NCI-H345 treated with DMSO at 0.1 percent for 48 hours (cell line): ENCODE data around the gene COL4A1.

Experiments used
- DNase-seq: peaks from one replicate; lab custom pipeline; 2025; ENCODE audit not compliant: unreplicated experiment; lab: John Stamatoyannopoulos, UW

The COL4A1 gene

DNA sequence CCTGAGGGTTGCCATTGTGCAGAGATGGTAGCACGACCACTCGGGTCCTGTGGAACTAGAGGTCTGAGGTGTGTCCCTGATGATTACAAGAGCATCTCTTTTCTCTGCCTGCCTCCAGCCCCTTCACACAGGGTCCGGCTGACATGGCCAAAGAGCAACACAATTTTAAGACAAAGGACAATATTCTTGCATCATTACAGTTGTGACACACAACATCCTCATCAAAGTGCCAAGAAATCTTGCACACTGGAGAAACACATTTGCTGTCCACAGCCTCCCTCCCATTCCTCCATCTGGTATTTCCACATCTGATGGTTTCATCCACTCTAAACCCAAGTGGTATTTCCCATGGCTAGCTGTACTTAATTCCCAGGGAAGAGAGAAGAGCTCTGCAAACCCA is 12.8 kb downstream of the COL4A1 start:
- DNase-seq: no peak

DNA sequence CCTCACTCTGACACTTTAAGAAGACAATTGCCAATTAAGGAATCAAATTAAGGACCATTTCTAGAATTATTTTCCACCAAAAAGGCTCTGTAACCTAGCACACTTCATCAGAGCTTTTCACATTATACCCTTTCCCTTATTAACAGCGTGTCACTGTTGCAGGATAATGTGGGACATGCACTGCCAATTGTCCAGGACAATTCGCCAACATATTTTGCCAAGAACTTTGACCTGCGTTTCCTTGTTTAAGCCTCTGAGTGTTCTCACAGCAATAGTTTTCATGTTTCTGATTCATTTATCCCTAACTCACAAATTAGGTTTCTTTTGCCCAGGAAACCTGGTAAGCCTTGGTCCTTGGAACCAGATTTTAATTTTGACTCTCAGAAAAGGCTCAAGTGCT is 13.3 kb downstream of the COL4A1 start:
- DNase-seq: no peak

DNA sequence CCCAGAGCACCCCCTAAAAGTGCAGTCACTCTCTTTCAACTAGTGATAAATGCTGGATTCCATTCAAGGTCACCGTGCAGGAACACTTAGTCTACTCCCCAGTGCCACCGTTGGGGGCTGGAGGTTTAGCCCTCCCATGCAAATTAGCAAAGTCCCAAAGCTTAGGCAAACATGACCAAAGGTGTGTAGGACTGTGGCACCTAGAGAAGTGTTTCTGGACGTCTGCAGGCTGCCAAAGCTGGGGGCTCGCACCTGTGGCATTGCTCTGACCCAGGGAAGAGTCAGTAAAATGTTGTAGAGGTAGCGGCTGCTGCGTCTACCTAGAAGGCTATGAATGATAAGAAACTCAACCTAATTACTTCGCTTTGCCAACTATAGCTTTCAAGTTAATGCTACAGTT is 13.9 kb downstream of the COL4A1 start:
- DNase-seq: no peak

DNA sequence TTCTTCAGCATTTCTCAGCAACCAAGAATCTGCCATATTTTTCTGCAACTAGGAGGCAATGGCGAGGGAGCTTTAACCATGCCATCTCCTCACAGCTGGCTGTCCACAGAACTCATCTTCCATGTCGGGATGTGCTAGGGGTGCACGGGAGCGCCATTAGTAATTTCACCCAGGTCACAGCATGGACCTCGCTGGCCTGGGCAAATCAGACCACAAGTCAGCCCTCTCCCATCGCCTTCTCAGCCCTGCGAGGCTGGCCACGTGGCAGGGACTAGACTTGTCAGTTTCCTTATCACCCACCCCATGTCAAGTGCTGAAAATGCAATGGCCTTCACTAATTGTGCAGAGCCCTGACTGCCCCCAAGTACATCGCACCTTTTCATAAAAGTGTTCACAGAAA is 15.7 kb downstream of the COL4A1 start:
- no peak for DNase-seq

DNA sequence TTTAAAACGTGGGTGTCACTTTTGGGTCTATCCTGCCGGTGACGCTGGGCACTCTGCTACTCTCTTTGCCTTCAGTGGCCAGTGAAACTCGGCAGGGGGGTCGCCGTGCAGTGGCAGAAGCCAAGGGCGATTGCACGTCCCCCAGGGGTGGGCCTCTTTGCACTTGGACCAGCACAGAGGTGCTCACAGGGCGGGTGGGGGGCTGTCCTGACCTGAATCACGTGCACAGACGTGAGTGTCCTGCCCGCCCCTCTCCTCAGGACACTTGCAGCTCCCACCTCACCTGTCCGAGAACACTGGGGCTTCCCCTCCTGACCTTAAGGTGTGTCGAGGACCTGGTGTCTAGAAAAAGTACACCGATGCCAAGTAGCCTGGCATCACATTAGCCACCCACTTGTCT is 16.1 kb downstream of the COL4A1 start:
- no peak for DNase-seq

DNA sequence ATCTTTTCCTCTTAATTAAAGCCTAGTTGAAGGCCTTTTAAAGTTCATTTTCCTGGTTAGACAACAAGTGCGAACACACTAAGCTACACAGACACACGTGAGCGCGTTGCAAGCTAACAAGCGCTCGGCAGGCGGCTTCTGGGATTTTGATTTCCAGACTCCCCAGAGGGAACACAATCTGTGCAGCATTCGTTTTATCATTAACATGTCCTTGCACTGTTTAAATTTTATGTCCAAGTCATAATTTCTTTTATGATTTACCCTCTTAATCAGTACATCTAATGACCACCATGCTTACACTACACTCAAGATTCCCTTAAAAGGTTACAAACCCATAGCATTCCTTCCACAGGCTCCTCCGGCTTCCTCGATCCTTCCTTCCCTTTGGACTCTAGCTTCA is 16.8 kb downstream of the COL4A1 start:
- DNase-seq: no peak

DNA sequence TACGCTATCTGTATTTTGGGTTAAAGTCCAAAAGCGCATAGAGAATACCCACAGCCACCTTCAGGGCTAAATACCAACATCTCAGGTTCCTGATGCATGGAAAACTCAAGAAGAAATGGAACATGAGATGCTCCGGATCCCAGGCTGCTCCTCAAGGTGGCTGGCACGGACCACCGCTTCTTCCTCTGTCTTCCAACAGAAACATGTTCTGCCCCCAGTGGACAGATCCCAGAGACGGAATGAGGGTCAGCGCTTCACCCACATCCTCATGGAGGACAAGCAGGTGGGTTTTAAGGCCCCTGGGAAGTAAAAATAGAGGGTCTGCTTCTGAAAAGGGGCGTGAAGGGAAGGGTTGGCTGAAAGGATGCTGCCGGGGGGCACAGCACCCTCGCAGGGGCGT is 17.3 kb downstream of the COL4A1 start:
- no peak for DNase-seq

DNA sequence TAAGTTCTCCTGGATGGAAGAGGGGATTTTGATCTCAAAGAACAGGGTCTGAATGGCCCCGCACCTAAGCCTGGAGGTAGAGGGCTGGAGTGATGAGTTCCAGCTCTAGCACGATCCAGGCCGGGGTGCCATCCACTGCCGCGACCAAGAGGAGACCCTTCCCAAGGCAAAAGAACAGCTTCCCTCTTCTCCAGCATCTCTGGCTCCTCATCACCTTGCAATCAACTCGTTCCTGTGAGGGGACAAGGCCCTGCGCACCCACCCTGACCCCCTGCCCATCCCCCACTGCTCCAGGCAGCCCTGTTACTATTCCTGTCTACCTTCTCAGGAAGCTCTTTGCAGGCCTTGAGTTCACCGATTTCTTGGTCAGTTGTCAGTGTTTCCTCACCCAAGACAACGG is 17.8 kb downstream of the COL4A1 start:
- DNase-seq: no peak

DNA sequence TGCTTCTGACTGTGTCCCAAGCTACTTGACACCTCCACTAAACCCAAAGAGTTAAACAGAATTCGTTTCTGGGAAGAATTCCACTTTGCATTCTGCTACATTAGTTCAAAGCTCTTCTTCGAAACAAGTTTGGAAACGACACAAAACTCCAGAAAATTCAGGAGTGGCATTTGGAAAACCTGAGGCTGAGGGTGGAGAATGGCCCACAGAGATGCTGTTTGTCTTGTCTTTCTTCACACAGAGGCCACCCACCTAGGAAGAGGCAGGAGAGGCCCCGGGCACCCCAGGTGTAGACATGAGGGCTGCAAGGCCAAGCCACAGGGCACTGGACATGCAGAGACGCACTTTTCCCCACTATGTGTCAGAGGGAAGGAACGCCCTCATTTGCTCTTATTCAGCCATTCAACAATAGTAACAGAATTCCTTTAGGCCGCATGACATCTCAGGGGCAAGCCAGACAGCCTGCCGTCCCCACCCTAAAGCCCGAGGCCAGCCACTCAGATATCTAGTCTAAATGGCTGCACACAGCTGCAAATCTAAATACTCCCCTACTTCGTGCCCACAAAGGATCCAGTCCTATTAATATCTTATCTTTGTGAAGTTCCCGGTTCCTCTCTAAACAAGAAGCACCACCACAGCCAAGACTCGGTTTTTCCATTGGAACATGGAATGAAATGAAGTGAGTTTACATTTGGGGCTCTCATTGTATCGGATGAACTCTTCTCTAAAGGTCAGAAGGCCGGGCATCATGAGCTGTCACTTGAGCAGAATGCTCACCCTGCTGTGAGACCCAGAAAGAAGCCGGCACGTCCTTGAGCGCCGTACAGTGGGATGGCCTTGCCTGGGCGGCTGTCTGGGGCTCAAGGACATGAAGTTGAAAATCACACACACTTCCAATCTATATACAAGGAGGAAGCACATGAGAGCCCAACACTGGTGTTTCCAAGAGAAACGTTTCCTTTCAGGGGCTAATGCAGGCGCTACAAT is 19.8 kb downstream of the COL4A1 start:
- DNase-seq: no peak

DNA sequence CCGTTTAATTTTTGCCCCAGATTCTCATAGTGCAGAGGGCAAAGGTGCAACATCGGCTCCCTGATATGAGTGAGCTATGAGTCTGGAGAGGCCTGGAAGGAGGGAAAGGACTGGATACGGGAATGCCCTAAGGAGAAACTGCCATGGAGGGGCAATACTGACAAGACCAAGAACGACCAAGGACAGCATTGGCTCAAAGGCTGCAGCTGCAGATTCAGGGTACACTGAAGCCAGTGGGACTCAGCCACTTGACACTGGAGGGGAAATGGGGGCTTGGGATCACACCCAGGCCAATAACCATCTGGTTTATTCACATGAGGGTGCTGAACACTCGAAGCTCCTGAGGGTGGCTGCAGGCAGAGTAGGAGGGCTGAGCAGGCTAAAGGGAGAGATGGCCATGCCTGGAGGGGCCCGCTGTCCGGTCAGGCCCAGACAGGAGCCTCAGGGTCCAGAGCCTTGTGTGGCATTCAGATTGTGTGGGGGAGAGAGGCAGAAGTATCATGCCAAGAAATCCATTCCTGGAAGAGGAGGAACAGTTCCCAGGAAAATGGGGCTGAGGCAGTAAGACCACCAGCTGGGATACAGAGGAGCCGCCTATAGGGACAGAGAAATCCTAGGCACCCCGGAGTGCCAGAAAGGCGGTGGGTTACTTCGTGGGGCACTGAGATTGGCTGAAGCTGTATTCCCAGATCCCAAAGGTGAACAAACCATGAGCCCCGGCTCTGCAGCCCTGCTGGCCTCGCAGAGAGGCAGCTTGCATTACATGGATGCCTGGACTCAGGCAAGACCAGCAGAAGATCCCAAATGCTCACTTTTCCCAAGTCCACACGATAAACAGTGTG is 20.7 kb downstream of the COL4A1 start:
- DNase-seq: no peak

DNA sequence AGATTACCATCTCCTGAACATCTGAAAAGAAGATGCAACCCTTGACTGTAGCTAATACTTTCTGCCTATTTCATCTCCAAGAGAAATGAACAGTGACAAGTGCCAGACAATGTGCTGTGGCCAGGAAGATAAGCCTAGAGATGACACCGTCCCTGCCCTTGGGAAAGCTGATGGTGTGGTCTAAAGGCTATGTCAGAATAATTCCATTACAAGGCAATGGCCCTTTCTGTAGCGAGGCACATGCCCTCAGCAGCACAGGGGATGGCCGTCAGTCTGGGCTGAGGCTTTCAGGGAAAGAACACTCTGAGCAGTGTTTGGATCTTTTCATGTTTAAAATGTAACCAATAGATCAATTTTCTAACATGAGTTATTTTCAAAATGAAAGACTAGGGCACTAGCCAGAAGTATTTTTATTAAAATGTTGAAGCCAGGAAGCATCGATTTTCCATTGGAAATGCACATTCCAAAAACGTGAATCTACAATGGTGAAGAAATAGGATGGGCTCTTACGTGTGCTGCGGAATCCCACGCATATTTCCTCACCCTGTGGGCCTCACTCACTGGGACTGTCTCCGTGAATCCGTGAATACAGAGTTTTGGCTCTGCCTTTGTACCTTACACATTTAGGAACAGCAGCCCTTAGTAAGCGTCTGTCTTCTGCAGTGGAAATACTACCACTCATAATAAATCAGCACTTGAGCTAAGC is 22.0 kb downstream of the COL4A1 start:
- no peak for DNase-seq

DNA sequence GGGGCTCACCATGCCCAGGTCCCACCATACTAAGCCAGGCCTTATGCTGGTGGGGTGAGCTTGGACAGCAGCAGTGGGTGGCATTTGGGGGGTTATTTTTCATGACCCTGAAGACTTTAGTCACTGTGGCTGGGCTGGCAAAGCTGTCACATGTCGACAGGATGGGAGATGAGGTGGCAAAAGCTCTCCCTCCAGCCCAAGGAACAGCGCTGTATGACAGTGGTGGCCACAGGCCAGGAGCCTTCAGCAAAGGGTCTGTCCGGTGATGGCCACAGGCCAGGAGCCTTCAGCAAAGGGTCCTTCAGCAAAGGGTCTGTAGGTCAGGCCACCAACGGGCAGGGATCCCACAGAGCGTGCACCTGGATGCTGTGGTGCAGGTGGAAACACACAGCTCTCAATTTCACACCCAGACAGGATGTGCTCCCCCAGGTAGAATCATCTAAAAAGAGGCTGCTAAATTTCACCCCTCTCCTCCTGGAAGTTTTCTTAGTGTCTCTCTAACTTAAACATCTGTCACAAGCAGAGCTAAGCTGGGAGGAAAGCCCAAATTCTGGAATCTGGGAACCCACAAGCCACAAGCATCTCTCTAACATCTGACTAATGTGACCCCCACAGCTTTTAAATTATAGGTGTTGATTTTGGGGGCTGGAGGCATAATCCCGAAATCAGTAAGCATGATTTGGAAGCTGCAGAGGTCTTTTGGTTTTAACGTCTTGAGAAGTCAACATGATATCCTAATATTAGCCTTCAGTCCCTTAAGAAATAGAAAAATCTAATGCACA is 23.0 kb downstream of the COL4A1 start:
- no peak for DNase-seq

DNA sequence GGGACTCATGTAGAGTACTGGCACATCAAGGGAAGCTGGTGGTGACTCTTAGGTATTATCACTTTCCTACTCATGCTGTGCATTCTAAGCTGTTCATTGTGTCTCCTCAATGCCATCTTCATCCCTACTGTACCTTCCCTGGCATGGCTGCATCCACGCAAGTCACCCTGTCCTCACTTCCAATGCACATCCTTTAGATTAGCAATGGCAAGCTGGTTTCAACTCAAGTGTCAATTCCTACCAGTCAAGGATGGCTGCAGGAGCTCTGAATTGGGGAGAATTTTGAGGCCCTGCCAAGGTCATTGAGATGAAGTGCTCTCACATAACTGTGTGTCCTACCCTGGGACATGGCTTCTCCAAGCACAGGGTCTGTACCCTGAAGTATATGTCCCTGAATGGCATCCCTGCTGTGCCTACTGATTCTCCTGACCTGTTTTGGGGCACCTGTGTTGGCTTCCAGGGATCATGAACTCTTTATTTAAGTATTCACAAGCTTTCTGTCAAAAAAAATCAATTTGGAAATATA is 24.6 kb downstream of the COL4A1 start:
- no peak for DNase-seq

DNA sequence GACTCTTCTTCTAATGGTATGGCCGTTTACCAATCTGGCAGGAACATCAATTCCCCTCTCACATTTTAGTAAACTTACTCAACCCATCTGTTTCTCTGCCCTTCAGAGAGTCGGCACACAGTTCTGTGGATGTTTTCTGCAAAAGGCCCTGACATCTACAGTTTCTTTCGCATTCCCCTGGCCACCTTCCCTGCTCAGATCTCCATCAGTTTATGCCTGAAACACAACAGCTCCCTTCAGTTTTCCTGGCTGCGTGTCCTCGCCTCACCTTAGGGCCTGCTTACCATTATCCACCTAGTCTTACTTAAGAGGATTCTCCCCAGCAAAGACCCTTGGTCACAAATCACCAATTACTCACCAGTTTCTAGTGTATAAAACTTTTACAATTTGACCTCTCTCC is 25.2 kb downstream of the COL4A1 start:
- no peak for DNase-seq

DNA sequence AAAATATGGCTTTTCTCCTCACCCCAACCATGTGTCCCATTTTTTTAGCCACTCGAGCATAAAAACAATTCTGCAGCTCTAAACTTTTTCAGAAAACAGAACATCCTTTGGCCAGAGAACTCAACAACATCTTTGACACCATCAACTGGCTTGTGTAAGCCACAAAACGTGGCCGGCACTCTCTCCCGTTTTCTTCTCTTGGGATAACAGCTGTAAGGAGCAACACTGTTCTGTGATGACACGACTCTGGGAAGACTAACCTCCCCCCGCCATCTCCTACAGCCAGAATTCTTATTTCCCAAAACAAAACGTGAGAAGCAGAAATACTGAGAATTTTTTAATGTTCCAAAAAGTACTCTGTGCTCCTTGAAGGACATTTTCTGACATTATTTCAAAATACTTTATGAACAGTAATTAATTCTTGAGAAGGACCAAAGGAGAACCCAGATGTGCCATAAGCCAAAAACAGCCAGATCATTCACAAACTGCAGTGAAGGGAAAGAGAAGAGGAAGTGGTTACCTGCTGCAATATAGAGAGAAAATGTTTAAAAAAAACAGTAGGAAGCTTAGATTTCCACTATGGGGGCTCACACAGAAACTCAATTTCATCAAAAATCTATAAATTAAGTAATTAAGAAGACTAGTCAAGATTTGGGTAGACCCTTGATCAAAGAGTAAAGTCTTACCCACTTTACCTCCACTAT is 25.8 kb downstream of the COL4A1 start:
- DNase-seq: no peak

DNA sequence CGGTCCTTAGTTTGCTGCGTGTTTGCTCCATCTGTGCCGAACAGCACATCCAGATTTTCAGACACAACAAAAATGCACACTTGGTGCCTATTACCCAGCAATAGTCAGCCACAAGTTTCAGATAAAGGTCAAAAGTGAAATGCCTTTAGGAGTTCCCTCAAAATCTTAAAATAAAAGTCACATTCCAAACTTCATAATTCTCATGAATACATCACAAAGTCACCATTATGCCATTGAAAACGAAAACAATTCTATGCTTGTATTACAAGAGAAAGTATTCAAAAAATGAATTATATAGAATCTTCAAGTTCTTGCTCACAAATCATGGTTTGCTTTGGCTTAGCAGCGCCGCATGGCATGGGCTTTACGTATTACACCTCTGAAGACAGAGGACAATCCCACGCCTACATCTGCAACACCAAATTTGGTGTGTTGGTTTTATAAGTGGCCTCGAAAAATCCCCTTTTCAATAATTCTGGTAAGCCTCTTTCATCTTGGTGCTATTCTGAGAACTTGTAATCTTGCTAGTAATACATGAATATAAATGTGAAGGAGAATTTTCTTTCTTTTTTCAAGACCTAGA is 26.6 kb downstream of the COL4A1 start:
- no peak for DNase-seq

DNA sequence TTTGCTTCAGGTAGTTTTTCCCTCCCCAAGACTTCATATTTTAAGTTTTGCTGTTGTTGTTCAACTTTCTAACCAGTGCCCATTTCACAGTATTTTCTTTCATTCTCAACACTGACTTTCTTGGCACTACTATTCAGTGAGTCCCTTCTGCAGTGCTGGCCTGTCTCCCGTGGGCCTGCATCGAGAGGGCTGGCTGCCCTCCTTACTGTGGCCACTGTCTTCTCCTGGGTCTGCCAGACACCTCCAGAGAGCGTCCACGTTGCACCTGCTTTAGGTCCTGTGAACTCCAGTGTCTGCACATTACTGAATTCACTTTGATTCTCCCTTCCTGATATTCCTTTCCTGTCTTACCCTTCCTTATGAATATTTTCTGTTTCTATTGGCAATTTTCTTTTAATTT is 27.3 kb downstream of the COL4A1 start:
- DNase-seq: no peak

DNA sequence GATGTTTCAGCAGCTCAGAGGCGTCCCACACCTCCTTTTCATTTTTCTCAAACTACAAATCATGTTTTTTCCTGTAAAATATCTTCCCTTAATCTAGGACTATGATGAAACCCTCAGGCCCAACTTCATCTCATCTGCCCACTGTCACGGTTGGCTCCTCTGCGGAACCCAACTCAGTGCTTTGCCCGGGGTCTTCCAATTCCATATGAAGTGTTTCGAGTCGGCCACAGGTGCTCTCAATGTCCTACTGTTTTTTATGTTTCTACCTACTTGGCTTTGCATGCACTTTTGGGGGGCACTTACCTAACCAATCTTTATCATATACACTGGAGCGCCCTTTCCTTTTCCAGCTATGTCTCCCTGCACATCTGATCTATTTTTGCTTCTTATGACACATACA is 28.1 kb downstream of the COL4A1 start:
- no peak for DNase-seq

DNA sequence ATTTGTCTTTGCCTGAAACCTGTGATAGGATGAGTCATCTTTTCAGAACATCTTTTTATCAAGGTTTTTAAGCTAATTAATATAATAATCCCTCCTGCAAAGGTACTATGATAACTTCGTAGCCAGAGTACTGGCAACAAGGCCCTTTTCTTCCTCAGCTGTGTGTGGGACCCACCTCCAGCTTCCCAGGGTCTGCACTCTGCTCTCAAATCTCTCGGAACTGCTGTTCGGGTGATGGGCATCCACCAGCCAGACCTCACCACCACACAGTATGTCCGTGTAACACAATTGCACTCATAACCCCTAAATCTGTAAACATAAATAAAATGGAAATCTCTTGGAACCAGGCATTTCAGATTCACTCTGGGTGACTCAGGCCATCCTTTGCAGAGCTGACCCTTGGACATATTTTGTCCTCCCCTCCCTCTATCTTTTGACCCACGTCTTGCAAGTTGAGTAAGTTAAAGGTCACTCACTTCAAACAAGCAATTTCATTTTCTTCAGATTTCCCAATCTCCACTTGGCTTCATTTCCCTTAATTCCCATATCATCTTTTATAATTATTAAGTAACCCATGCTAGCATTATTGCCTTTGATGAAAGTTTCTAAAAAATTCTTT is 29.5 kb downstream of the COL4A1 start:
- no peak for DNase-seq
